Measurements from ENCODE around the gene SEC14L3.

Gene SEC14L3

GRCh38 chr22:30445438-30446145 is 26.2 kb downstream of the SEC14L3 start:
- H3K4me3 ChIP-seq (ENCODE audit: low read length): no peak overlapping the region
- DNase-seq (ENCODE audit: low read depth): no peak
- no peak for TF ChIP-seq CTCF (conservative IDR thresholded peaks at IDR 0.05; ENCODE audit: low read depth, low read length)

- peak; percentile 81 for TF ChIP-seq CTCF (conservative IDR thresholded peaks at IDR 0.05; ENCODE audit: low read depth, low read length)
- no peak for DNase-seq (ENCODE audit: low read depth)
- H3K4me3 ChIP-seq (ENCODE audit: low read length): no peak overlapping the region
Measured at GRCh38 chr22:30444632-30445437, 27.0 kb downstream of the SEC14L3 start.

GRCh38 chr22:30441088-30441487 is 30.7 kb downstream of the SEC14L3 start:
- no peak overlapping the region for H3K4me3 ChIP-seq (ENCODE audit: low read length)
- DNase-seq (ENCODE audit: low read depth): no peak
- no peak for TF ChIP-seq CTCF (conservative IDR thresholded peaks at IDR 0.05; ENCODE audit: low read depth, low read length)

GRCh38 chr22:30439836-30440235 is 32.0 kb downstream of the SEC14L3 start:
- no peak for TF ChIP-seq CTCF (conservative IDR thresholded peaks at IDR 0.05; ENCODE audit: low read depth, low read length)
- H3K4me3 ChIP-seq (ENCODE audit: low read length): no peak overlapping the region
- DNase-seq (ENCODE audit: low read depth): no peak

GRCh38 chr22:30439226-30439625 is 32.6 kb downstream of the SEC14L3 start:
- no peak overlapping the region for H3K4me3 ChIP-seq (ENCODE audit: low read length)
- no peak for TF ChIP-seq CTCF (conservative IDR thresholded peaks at IDR 0.05; ENCODE audit: low read depth, low read length)
- DNase-seq (ENCODE audit: low read depth): no peak

- H3K4me3 ChIP-seq (ENCODE audit: low read length): no peak overlapping the region
- DNase-seq (ENCODE audit: low read depth): no peak
- TF ChIP-seq CTCF (conservative IDR thresholded peaks at IDR 0.05; ENCODE audit: low read depth, low read length): no peak
Measured at GRCh38 chr22:30438559-30438958, 33.3 kb downstream of the SEC14L3 start.

GRCh38 chr22:30436196-30436595 is 35.6 kb downstream of the SEC14L3 start:
- TF ChIP-seq CTCF (conservative IDR thresholded peaks at IDR 0.05; ENCODE audit: low read depth, low read length): no peak
- H3K4me3 ChIP-seq (ENCODE audit: low read length): no peak overlapping the region
- DNase-seq (ENCODE audit: low read depth): no peak

Data from retinal pigment epithelial cell (primary cell).